ENCODE data around the gene ZSCAN5B. TPM values are rescaled to one million over a fixed set of nuclear protein-coding genes. Genes with fewer than 3 reads are reported as not detected.

Gene ZSCAN5B
- total RNA-seq, 1 experiment from 2014 or later: not detected

DNA sequence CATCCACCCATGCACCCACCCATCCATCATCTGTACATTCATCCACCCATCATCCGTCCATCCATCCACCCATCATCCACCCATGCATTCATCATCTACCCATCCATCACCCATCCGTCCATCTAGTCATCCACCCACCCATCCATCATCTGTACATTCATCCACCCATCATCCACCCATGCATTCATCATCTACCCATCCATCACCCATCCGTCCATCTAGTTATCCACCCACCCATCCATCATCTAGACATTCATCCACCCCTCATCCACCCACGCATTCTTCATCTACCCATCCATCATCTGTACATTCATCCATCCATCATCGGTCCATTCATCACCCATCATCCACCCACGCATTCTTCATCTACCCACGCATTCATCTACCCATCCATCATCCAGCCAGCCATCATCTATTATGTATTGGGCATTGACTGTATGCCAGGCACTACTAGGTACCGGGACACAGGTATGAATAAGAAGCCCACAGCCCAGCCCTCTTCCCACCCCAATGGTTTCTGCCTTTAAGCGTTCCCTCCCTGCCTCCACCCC lies 38.5 kb downstream of the ZSCAN5B start:
- 100% methylated on average over 5 of the region's 9 CpGs for WGBS (ENCODE audit: extremely low coverage, insufficient read length, low lambda C conversion rate)
- no peak overlapping the region for H3K56ac ChIP-seq (ENCODE audit: insufficient read length, low read depth, low read length)
- H2BK12ac ChIP-seq (ENCODE audit: insufficient read length, low read depth, low read length): no peak overlapping the region
- H3K4me3 Mint-ChIP-seq: no peak overlapping the region
- H2BK20ac ChIP-seq (ENCODE audit: low read depth, low read length, poor library complexity, severe bottlenecking): no peak overlapping the region
- TF ChIP-seq, protein P1, sequence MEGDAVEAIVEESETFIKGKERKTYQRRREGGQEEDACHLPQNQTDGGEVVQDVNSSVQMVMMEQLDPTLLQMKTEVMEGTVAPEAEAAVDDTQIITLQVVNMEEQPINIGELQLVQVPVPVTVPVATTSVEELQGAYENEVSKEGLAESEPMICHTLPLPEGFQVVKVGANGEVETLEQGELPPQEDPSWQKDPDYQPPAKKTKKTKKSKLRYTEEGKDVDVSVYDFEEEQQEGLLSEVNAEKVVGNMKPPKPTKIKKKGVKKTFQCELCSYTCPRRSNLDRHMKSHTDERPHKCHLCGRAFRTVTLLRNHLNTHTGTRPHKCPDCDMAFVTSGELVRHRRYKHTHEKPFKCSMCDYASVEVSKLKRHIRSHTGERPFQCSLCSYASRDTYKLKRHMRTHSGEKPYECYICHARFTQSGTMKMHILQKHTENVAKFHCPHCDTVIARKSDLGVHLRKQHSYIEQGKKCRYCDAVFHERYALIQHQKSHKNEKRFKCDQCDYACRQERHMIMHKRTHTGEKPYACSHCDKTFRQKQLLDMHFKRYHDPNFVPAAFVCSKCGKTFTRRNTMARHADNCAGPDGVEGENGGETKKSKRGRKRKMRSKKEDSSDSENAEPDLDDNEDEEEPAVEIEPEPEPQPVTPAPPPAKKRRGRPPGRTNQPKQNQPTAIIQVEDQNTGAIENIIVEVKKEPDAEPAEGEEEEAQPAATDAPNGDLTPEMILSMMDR (conservative IDR thresholded peaks at IDR 0.05): no peak
- H3K4me2 ChIP-seq (ENCODE audit: insufficient read depth, insufficient read length, low read length): no peak overlapping the region
- no peaks in the 10 kb centered on the region for H3K79me1 ChIP-seq (ENCODE audit: insufficient read depth, low read depth, low read length, poor library complexity, severe bottlenecking)
- H3K9me3 ChIP-seq (ENCODE audit: control insufficient read depth, low read depth, low read length): no peaks in the 10 kb centered on the region
- no peak overlapping the region for H4K8ac ChIP-seq (replicated peaks; ENCODE audit: insufficient read length, low read depth, low read length)
- no peaks in the 10 kb centered on the region for H3K23me2 ChIP-seq (ENCODE audit: insufficient read length, low read depth, low read length, poor library complexity, severe bottlenecking)
- H2AFZ ChIP-seq (ENCODE audit: low read length): no peak overlapping the region
- no peaks in the 10 kb centered on the region for H3K27me3 Mint-ChIP-seq (ENCODE audit: low read depth)
- H3K4me1 ChIP-seq (ENCODE audit: insufficient read depth, low read length): no peaks in the 10 kb centered on the region
- H3K27me3 ChIP-seq (ENCODE audit: insufficient read depth, low read length): no peaks in the 10 kb centered on the region
- H3K4me1 Mint-ChIP-seq: 0 out of 4 replicates have a peak, but pooled peaks cover 0 to 2% of the 10 kb centered on the region in 2 experiments
- H3K27ac Mint-ChIP-seq: no peak overlapping the region
- H4K5ac ChIP-seq (ENCODE audit: insufficient read length, low read depth, low read length): no peak overlapping the region
- H3K27ac ChIP-seq (ENCODE audit: insufficient read length, low read depth, low read length): no peak overlapping the region
- H3T11ph ChIP-seq (ENCODE audit: low read length): no peak overlapping the region
- no peak overlapping the region for H3K4ac ChIP-seq (ENCODE audit: low read depth, low read length)
- H4K91ac ChIP-seq (ENCODE audit: insufficient read length, low read depth, low read length): no peak overlapping the region
- H2AK5ac ChIP-seq (ENCODE audit: insufficient read length, low read length): no peak overlapping the region
- no peak overlapping the region for H3K9ac ChIP-seq (ENCODE audit: extremely low read depth, insufficient read length, low read length)
- peaks cover 21 to 27% (median 24%) of the 10 kb centered on the region in 3 experiments for H3K36me3 Mint-ChIP-seq (ENCODE audit: insufficient read depth in 1 of 3, low read depth in 3 of 3)
- no peak overlapping the region for H3K23ac ChIP-seq (ENCODE audit: insufficient read length, low read depth, low read length)
- H2BK5ac ChIP-seq (ENCODE audit: insufficient read length, low read length): no peak overlapping the region
- H3K18ac ChIP-seq (ENCODE audit: insufficient read length, low read depth, low read length): no peak overlapping the region
- DNase-seq: no peak
- H4K20me1 ChIP-seq (ENCODE audit: control insufficient read depth, insufficient read depth, insufficient read length): no peaks in the 10 kb centered on the region
- no peak overlapping the region for H2BK15ac ChIP-seq (ENCODE audit: low read depth, low read length)
- no peak overlapping the region for H3K14ac ChIP-seq (ENCODE audit: insufficient read depth, low read length)
- H3K9me3 Mint-ChIP-seq: no peaks in the 10 kb centered on the region; a peak in 1 of 5 replicates
- no peak overlapping the region for H2BK120ac ChIP-seq (ENCODE audit: low read depth, low read length, poor library complexity, severe bottlenecking)
- no peaks in the 10 kb centered on the region for H3K79me2 ChIP-seq (ENCODE audit: insufficient read depth, low read length)

Data from H9 (cell line).